Peyer's patch (tissue), 4 donors: ENCODE data around the gene PSIP1. TPM values are rescaled to one million over a fixed set of nuclear protein-coding genes. Genes with fewer than 3 reads are reported as not detected.

Experiments
- DNase-seq, 3 donors: peaks; one replicate each; pipeline ENCODE4 v3.0.0-alpha.2; 2017 to 2019
- H3K27ac ChIP-seq, 4 donors: fragments of 200-600 bp; sonication (generic); one replicate each; pipeline ENCODE4 v1.5.1; 2016 to 2019
- H3K27me3 ChIP-seq, 2 donors: fragments of 200-600 bp; sonication (generic); one replicate each; pipeline ENCODE4 v1.5.1; 2019
- H3K36me3 ChIP-seq, 3 donors: fragments of 200-600 bp; sonication (generic); one replicate each; pipeline ENCODE4 v1.5.1; 2016 to 2019
- H3K4me1 ChIP-seq, 4 donors: fragments of 200-600 bp; sonication (generic); one replicate each; pipeline ENCODE4 v1.5.1; 2016 to 2019
- H3K4me3 ChIP-seq, 4 donors: fragments of 200-600 bp; sonication (generic); 1 replicate in 3 of 4; 2 replicates in 1 of 4; pipeline ENCODE4 v1.5.1; 2016 to 2019; ENCODE audit warnings: mild to moderate bottlenecking in 1 of 4
- H3K9me3 ChIP-seq, 4 donors: fragments of 200-600 bp; sonication (generic); one replicate each; pipeline ENCODE4 v1.5.1; 2016 to 2019; ENCODE audit warnings: mild to moderate bottlenecking in 1 of 4
- CTCF ChIP-seq, 6 experiments: fragments of 450-650 bp in 4 of 6; fragments of 200-600 bp in 2 of 6; sonication (generic) in 1 of 6; IDR thresholded peaks; one replicate each; pipeline ENCODE4 v1.5.1; 2017 to 2019; ENCODE audit warnings: antibody characterized with exemption in 6 of 6, mild to moderate bottlenecking in 3 of 6, moderate library complexity in 1 of 6
- POLR2A ChIP-seq, 2 donors: fragments of 450-650 bp; IDR thresholded peaks; one replicate each; pipeline ENCODE4 v1.5.1; 2017; ENCODE audit warnings: antibody characterized with exemption in 2 of 2, mild to moderate bottlenecking in 2 of 2, moderate library complexity in 2 of 2
- total RNA-seq, 4 donors: library from RNA; depleted of rRNA; stranded (reverse); fragments of >200 nt; gene quantifications; one replicate each; pipeline ENCODE4 v1.1.0, GENCODE V29; 2016

Gene PSIP1
- total RNA-seq, 4 donors from 2014 or later, result 20.2 to 71.0 (median 25.7) TPM

GRCh38 chr9:15423231-15423985 is 87.4 kb downstream of the PSIP1 start:
- peaks cover 0 to 29% (median 0%) of the 10 kb centered on the region in 3 donors for H3K36me3 ChIP-seq
- no peaks in the 10 kb centered on the region for H3K27me3 ChIP-seq
- H3K9me3 ChIP-seq, result no peaks in the 10 kb centered on the region
- DNase-seq, result no peak
- TF ChIP-seq POLR2A (IDR thresholded peaks at IDR 0.05) (peak in 1 of 2 donors; percentile 5), CTCF (IDR thresholded peaks at IDR 0.05) (peak in 3 of 6 experiments; percentile 27 to 36 (median 34))
- H3K27ac ChIP-seq, result peak overlapping the region; percentile 85 to 93 (median 92)
- H3K4me1 ChIP-seq, result peaks cover 0 to 40% (median 2%) of the 10 kb centered on the region in 4 donors
- H3K4me3 ChIP-seq, result peak overlapping the region; percentile 79 to 98 (median 87)

GRCh38 chr9:15422372-15423230 is 88.2 kb downstream of the PSIP1 start, which contains the start of gene SNAPC3:
Gene SNAPC3 (plus strand): TSS chr9:15422876. CDS start chr9:15422880, 4 bp downstream.
- peak within 1 kb of the TSS; percentile 79 to 98 (median 87) for H3K4me3 ChIP-seq

GRCh38 chr9:15421990-15422371 is 88.8 kb downstream of the PSIP1 start:
- peaks cover 0 to 32% (median 2%) of the 10 kb centered on the region in 4 donors for H3K4me1 ChIP-seq
- TF ChIP-seq POLR2A (IDR thresholded peaks at IDR 0.05), result no peak
- no peak for TF ChIP-seq CTCF (IDR thresholded peaks at IDR 0.05)
- H3K9me3 ChIP-seq, result no peaks in the 10 kb centered on the region
- H3K4me3 ChIP-seq, result peak overlapping the region; percentile 79 to 98 (median 87)
- no peaks in the 10 kb centered on the region for H3K27me3 ChIP-seq
- H3K36me3 ChIP-seq, result peaks cover 0 to 20% (median 0%) of the 10 kb centered on the region in 3 donors
- DNase-seq, result no peak
- H3K27ac ChIP-seq, result peak overlapping the region; percentile 85 to 93 (median 92)

More at GRCh38 chr9:15422372-15423230, 88.2 kb downstream of the PSIP1 start, which contains the start of gene SNAPC3:
- Histone ChIP-seq H3K9me3 (no peaks in the 10 kb centered on the region), H3K36me3 (peaks cover 0 to 26% (median 0%) of the 10 kb centered on the region in 3 donors), H3K27me3 (no peaks in the 10 kb centered on the region), H3K4me1 (peaks cover 0 to 38% (median 2%) of the 10 kb centered on the region in 4 donors), H3K27ac (peak within 1 kb of the TSS; percentile 85 to 93 (median 92))
- TF ChIP-seq CTCF (IDR thresholded peaks at IDR 0.05) (peak in 2 of 6 experiments; percentile 26 to 30), POLR2A (IDR thresholded peaks at IDR 0.05) (peak; percentile 76 to 85)
- peak; percentile 87 to 98 (median 97) for DNase-seq

GRCh38 chr9:15421532-15421931 is 89.2 kb downstream of the PSIP1 start:
- H3K9me3 ChIP-seq, result no peaks in the 10 kb centered on the region
- H3K4me1 ChIP-seq, result peaks cover 0 to 30% (median 2%) of the 10 kb centered on the region in 4 donors
- H3K27ac ChIP-seq, result peak overlapping the region in 3 of 4 donors; percentile 85 to 93 (median 92)
- TF ChIP-seq POLR2A (IDR thresholded peaks at IDR 0.05), result no peak
- TF ChIP-seq CTCF (IDR thresholded peaks at IDR 0.05), result no peak
- peak overlapping the region in 1 of 4 donors; percentile 79 for H3K4me3 ChIP-seq
- H3K27me3 ChIP-seq, result no peaks in the 10 kb centered on the region
- peaks cover 0 to 15% (median 0%) of the 10 kb centered on the region in 3 donors for H3K36me3 ChIP-seq
- no peak for DNase-seq

GRCh38 chr9:15420796-15421195 is 90.0 kb downstream of the PSIP1 start:
- Histone ChIP-seq H3K27me3 (no peaks in the 10 kb centered on the region), H3K9me3 (no peaks in the 10 kb centered on the region), H3K27ac (no peak overlapping the region), H3K4me1 (peaks cover 0 to 22% (median under 1%) of the 10 kb centered on the region in 4 donors), H3K36me3 (peaks cover 0 to 8% (median 0%) of the 10 kb centered on the region in 3 donors), H3K4me3 (no peak overlapping the region)
- DNase-seq, result no peak
- no peak for TF ChIP-seq CTCF (IDR thresholded peaks at IDR 0.05)
- no peak for TF ChIP-seq POLR2A (IDR thresholded peaks at IDR 0.05)
